ENCODE measurements around the gene MRLN.

MRLN gene

GRCh38 chr10:59702347-59702746 lies 50.9 kb downstream of the MRLN start:
- DNase-seq, result no peak

GRCh38 chr10:59700709-59701108 lies 52.5 kb downstream of the MRLN start:
- no peak for DNase-seq

GRCh38 chr10:59698326-59698725 lies 54.9 kb downstream of the MRLN start:
- no peak for DNase-seq

- no peak for DNase-seq
These were observed 57.6 kb downstream of the MRLN start for GRCh38 chr10:59695637-59696036.

- DNase-seq, result no peak
These were observed 58.3 kb downstream of the MRLN start for GRCh38 chr10:59694936-59695335.

GRCh38 chr10:59692113-59692512 lies 61.1 kb downstream of the MRLN start:
- no peak for DNase-seq

GRCh38 chr10:59688921-59689351 lies 64.3 kb downstream of the MRLN start:
- DNase-seq, result no peak

- no peak for DNase-seq
These were observed 65.6 kb downstream of the MRLN start for GRCh38 chr10:59687657-59688056.

Measured in NCI-H226 (cell line).